H1 (cell line): ENCODE results near the gene MANF. TPM values are rescaled to one million over a fixed set of nuclear protein-coding genes. Genes with fewer than 3 reads are reported as not detected.

Experiments
- CTCF ChIA-PET: fragments of 300-600 bp; sonication (Branson Sonifier 250); formaldehyde crosslinking; loops from one replicate; lab custom pipeline; 2021; ENCODE audit not compliant: partially characterized antibody; lab: Charles Lee
- POLR2A ChIA-PET: fragments of 300-600 bp; sonication (Branson Sonifier 250); formaldehyde crosslinking; loops from one replicate; lab custom pipeline; 2021; ENCODE audit warnings: inconsistent platforms; ENCODE audit not compliant: partially characterized antibody; lab: Charles Lee
- DNase-seq, 2 experiments: peaks; one replicate each; pipeline versions ENCODE4 v3.0.0 to v3.0.0-alpha.2; 2010 to 2022; ENCODE audit warnings: low spot score in 2 of 2, low read depth in 1 of 2, mixed read lengths in 1 of 2
- FAIRE-seq: peaks from 2 replicates; lab custom pipeline; 2011; peaks lifted over from hg19 to GRCh38; lab: Jason Lieb, UNC
- H2AFZ ChIP-seq: 2 replicates; pipeline ENCODE4 v1.8.1; 2012; ENCODE audit warnings: low read length, inconsistent platforms
- H2AK5ac ChIP-seq: 2 replicates; pipeline ENCODE4 v1.6.1; 2013; ENCODE audit warnings: low read depth, low read length
- H2BK120ac ChIP-seq: replicated peaks from 2 replicates; pipeline ENCODE3; 2013; ENCODE audit warnings: low read depth, low read length, inconsistent platforms
- H2BK12ac ChIP-seq: 2 replicates; pipeline ENCODE4 v1.6.1; 2013; ENCODE audit warnings: low read depth, low read length
- H2BK15ac ChIP-seq: 2 replicates; pipeline ENCODE4 v1.6.1; 2013; ENCODE audit warnings: low read length
- H2BK20ac ChIP-seq: 2 replicates; pipeline ENCODE4 v1.6.1; 2013; ENCODE audit warnings: low read length
- H2BK5ac ChIP-seq: 2 replicates; pipeline ENCODE4 v1.6.1; 2013; ENCODE audit warnings: low read depth, low read length
- H3K14ac ChIP-seq: 2 replicates; pipeline ENCODE4 v1.6.1; 2013; ENCODE audit warnings: inconsistent platforms; ENCODE audit not compliant: insufficient read length
- H3K18ac ChIP-seq: 2 replicates; pipeline ENCODE4 v1.6.1; 2013; ENCODE audit warnings: low read length; ENCODE audit errors: extremely low read depth
- H3K23ac ChIP-seq: 2 replicates; pipeline ENCODE4 v1.6.1; 2013; ENCODE audit warnings: inconsistent platforms; ENCODE audit not compliant: insufficient read length
- H3K23me2 ChIP-seq: 2 replicates; pipeline ENCODE4 v1.6.1; 2013; ENCODE audit warnings: low read depth, low read length
- H3K27ac ChIP-seq: 2 replicates; pipeline ENCODE4 v1.6.1; 2011; ENCODE audit warnings: low read depth, low read length, inconsistent platforms
- H3K27me3 ChIP-seq, 4 experiments: replicated peaks in 1 of 4; 1 replicate in 1 of 4; 2 replicates in 3 of 4; pipeline versions ENCODE4 v1.6.1 to v1.8.1; 2011 to 2013; ENCODE audit warnings: low read length in 3 of 4, mild to moderate bottlenecking in 3 of 4, inconsistent platforms in 2 of 4, mixed read lengths in 2 of 4, moderate library complexity in 1 of 4; ENCODE audit not compliant: control insufficient read depth in 3 of 4, insufficient read depth in 3 of 4; ENCODE audit errors: extremely low read depth in 1 of 4
- H3K36me3 ChIP-seq, 4 experiments: 2 replicates each; pipeline versions ENCODE4 v1.6.1 to v1.8.1; 2011 to 2013; ENCODE audit warnings: mild to moderate bottlenecking in 4 of 4, low read length in 3 of 4, moderate library complexity in 2 of 4, control low read depth in 1 of 4, inconsistent platforms in 1 of 4; ENCODE audit not compliant: insufficient read depth in 4 of 4, control insufficient read depth in 2 of 4
- H3K4ac ChIP-seq: replicated peaks from 2 replicates; pipeline ENCODE3; 2013; ENCODE audit warnings: low read length, low read depth, mixed read lengths, inconsistent platforms; ENCODE audit not compliant: insufficient read length
- H3K4me1 ChIP-seq, 4 experiments: replicated peaks in 1 of 4; 1 replicate in 1 of 4; 2 replicates in 3 of 4; pipeline versions ENCODE4 v1.6.1 to v1.8.1; 2011 to 2013; ENCODE audit warnings: low read length in 3 of 4, inconsistent platforms in 2 of 4, mixed read lengths in 1 of 4; ENCODE audit not compliant: insufficient read depth in 4 of 4, control insufficient read depth in 3 of 4
- H3K4me2 ChIP-seq, 2 experiments: 2 replicates each; pipeline versions ENCODE4 v1.6.1 to v1.8.1; 2011 to 2013; ENCODE audit warnings: low read depth in 2 of 2, low read length in 2 of 2, control low read depth in 1 of 2, inconsistent platforms in 1 of 2, mild to moderate bottlenecking in 1 of 2; ENCODE audit not compliant: insufficient read depth in 1 of 2
- H3K4me3 ChIP-seq, 4 experiments: fragments of 200-600, 300-600 bp in 1 of 4; sonication (generic), shearing (Covaris generic), sonication (Bioruptor Twin) in 1 of 4; 2 replicates each; pipeline versions ENCODE4 v1.5.1 to v1.8.1; 2011 to 2016; ENCODE audit warnings: low read length in 4 of 4, low read depth in 3 of 4, control low read depth in 2 of 4, inconsistent platforms in 2 of 4, mild to moderate bottlenecking in 2 of 4, mixed read lengths in 1 of 4, moderate library complexity in 1 of 4; ENCODE audit not compliant: insufficient read depth in 2 of 4; ENCODE audit errors: extremely low read depth in 1 of 4
- H3K56ac ChIP-seq: replicated peaks from 2 replicates; pipeline ENCODE3; 2013; ENCODE audit warnings: low read depth, mild to moderate bottlenecking, mixed read lengths, low read length, inconsistent platforms; ENCODE audit not compliant: insufficient read length
- H3K79me1 ChIP-seq: 2 replicates; pipeline ENCODE4 v1.6.1; 2013; ENCODE audit warnings: low read depth, low read length, control low read depth
- H3K79me2 ChIP-seq, 2 experiments: 2 replicates each; pipeline versions ENCODE4 v1.6.1 to v1.8.1; 2012 to 2013; ENCODE audit warnings: low read length in 2 of 2, mild to moderate bottlenecking in 2 of 2, inconsistent platforms in 1 of 2; ENCODE audit not compliant: insufficient read depth in 2 of 2, control insufficient read depth in 1 of 2
- H3K9ac ChIP-seq, 4 experiments: replicated peaks in 1 of 4; 1 replicate in 1 of 4; 2 replicates in 3 of 4; pipeline versions ENCODE4 v1.6.1 to v1.8.1; 2011 to 2013; ENCODE audit warnings: low read depth in 3 of 4, low read length in 3 of 4, control low read depth in 2 of 4, mild to moderate bottlenecking in 2 of 4, moderate library complexity in 2 of 4, inconsistent platforms in 1 of 4; ENCODE audit errors: extremely low read depth in 1 of 4
- H3K9me3 ChIP-seq, 2 experiments: 2 replicates each; pipeline versions ENCODE4 v1.6.1 to v1.8.1; 2012 to 2013; ENCODE audit warnings: mild to moderate bottlenecking in 2 of 2, moderate library complexity in 2 of 2, control low read depth in 1 of 2, inconsistent platforms in 1 of 2, low read depth in 1 of 2, low read length in 1 of 2, mixed read lengths in 1 of 2; ENCODE audit not compliant: insufficient read depth in 2 of 2
- H4K20me1 ChIP-seq, 2 experiments: replicated peaks in 1 of 2; 2 replicates each; pipeline versions ENCODE3 to v1.8.1; 2011 to 2013; ENCODE audit warnings: inconsistent platforms in 2 of 2, low read length in 2 of 2, mild to moderate bottlenecking in 1 of 2; ENCODE audit not compliant: insufficient read depth in 2 of 2, control insufficient read depth in 1 of 2
- H4K5ac ChIP-seq: 2 replicates; pipeline ENCODE4 v1.6.1; 2013; ENCODE audit warnings: low read length, low read depth, mixed read lengths, inconsistent platforms; ENCODE audit not compliant: insufficient read length
- H4K8ac ChIP-seq: 2 replicates; pipeline ENCODE4 v1.8.0; 2013; ENCODE audit warnings: mild to moderate bottlenecking, moderate library complexity, low read length, inconsistent platforms; ENCODE audit not compliant: insufficient read depth; ENCODE audit errors: extremely low read depth
- H4K91ac ChIP-seq: replicated peaks from 2 replicates; pipeline ENCODE3; 2013; ENCODE audit warnings: low read length, mixed read lengths, inconsistent platforms; ENCODE audit not compliant: insufficient read length
- BACH1 ChIP-seq: IDR thresholded peaks from 2 replicates; pipeline ENCODE4 v1.6.1; 2012; ENCODE audit warnings: low read length, improper control_type of control experiment
- BRCA1 ChIP-seq: IDR thresholded peaks from 2 replicates; pipeline ENCODE4 v1.6.1; 2012; ENCODE audit warnings: low read depth, low read length, improper control_type of control experiment
- CREB1 ChIP-seq: IDR thresholded peaks from 2 replicates; pipeline ENCODE4 v1.6.1; 2012; ENCODE audit warnings: inconsistent platforms
- HDAC2 ChIP-seq, 2 experiments: fragments of 300-600 bp in 1 of 2; sonication (generic) in 1 of 2; IDR thresholded peaks; 2 replicates each; pipeline ENCODE4 v1.6.1; 2011 to 2012; ENCODE audit warnings: low read depth in 2 of 2, low read length in 2 of 2, mild to moderate bottlenecking in 2 of 2, moderate library complexity in 2 of 2, borderline replicate concordance in 1 of 2, inconsistent platforms in 1 of 2
- JUN ChIP-seq: IDR thresholded peaks from 2 replicates; pipeline ENCODE4 v1.6.1; 2011; ENCODE audit warnings: low read depth, mild to moderate bottlenecking, improper control_type of control experiment, low read length
- MAX ChIP-seq: IDR thresholded peaks from 2 replicates; pipeline ENCODE4 v1.6.1; 2012; ENCODE audit warnings: inconsistent platforms
- NRF1 ChIP-seq: IDR thresholded peaks from 2 replicates; pipeline ENCODE4 v1.6.1; 2011; ENCODE audit warnings: mild to moderate bottlenecking, low read depth, low read length, improper control_type of control experiment
- POLR2A ChIP-seq, 2 experiments: IDR thresholded peaks; 1 replicate in 1 of 2; 2 replicates in 1 of 2; pipeline ENCODE4 v1.6.1; 2011; ENCODE audit warnings: low read depth in 2 of 2, low read length in 2 of 2, mild to moderate bottlenecking in 2 of 2; ENCODE audit errors: control extremely low read depth in 1 of 2
- RBBP5 ChIP-seq: IDR thresholded peaks from 2 replicates; pipeline ENCODE4 v1.7.1; 2012; ENCODE audit warnings: low read depth, mild to moderate bottlenecking, inconsistent platforms, low read length, moderate library complexity, borderline replicate concordance
- SAP30 ChIP-seq: fragments of 300-600 bp; sonication (generic); IDR thresholded peaks from 2 replicates; pipeline ENCODE4 v1.7.1; 2012; ENCODE audit warnings: low read length, moderate library complexity, mild to moderate bottlenecking, inconsistent platforms; ENCODE audit not compliant: insufficient read depth, insufficient replicate concordance
- SUZ12 ChIP-seq: fragments of 200-600 bp; sonication (generic); IDR thresholded peaks from 2 replicates; pipeline ENCODE4 v1.6.1; 2012; ENCODE audit warnings: mild to moderate bottlenecking, inconsistent platforms, low read length, moderate library complexity, mixed read lengths
- USF2 ChIP-seq: IDR thresholded peaks from 2 replicates; pipeline ENCODE4 v1.6.1; 2011; ENCODE audit warnings: low read length, improper control_type of control experiment
- WGBS, 2 experiments: shearing (Covaris generic) in 1 of 2; methylation state at CpG; one replicate each; pipeline versions ENCODE4 v1.1.6 to v1.1.7; 2013 to 2015; ENCODE audit warnings: low lambda C conversion rate in 2 of 2, mixed read lengths in 2 of 2, inconsistent platforms in 1 of 2, low coverage in 1 of 2, missing lambda C conversion rate in 1 of 2; ENCODE audit not compliant: insufficient replicate concordance in 2 of 2, insufficient coverage in 1 of 2, insufficient read length in 1 of 2; ENCODE audit errors: extremely low coverage in 1 of 2, missing lambda C conversion rate in 1 of 2; 5-methylcytosine and 5-hydroxymethylcytosine counted together
- polyA plus RNA-seq, 7 experiments: library from polyadenylated mRNA; depleted of rRNA in 3 of 7; stranded (reverse) in 5 of 7; unstranded in 2 of 7; fragments of >200 nt in 5 of 7; fragments of 200-250 nt in 2 of 7; gene quantifications; 1 replicate in 5 of 7; 2 replicates in 1 of 7; 4 replicates in 1 of 7; pipeline versions ENCODE4 v1.2.1 to v1.2.3, GENCODE V29; 2011 to 2013; ENCODE audit warnings: missing spikeins in 2 of 7, mixed read lengths in 2 of 7
- total RNA-seq: library from RNA; stranded (reverse); fragmentation: NEBNext Ultra II Directional; extraction: Animal tissue kit (Norgen Biotek cat#: 25700); gene quantifications from 2 replicates; pipeline ENCODE4 v1.2.1, GENCODE V29; 2021

The MANF gene
- total and polyA plus RNA-seq, 2 of the 8 experiments (the other 6 are each of a cell fraction or from before 2014, with no cell fraction given) = 37.5 to 159 TPM

GRCh38 chr3:51354172-51354571, 30.9 kb upstream of the MANF start:
- TF ChIP-seq SAP30 (no peak), MAX (no peak), HDAC2 (IDR thresholded peaks at IDR 0.05; ENCODE audit: borderline replicate concordance in 1 of 2, low read depth in 2 of 2, low read length in 2 of 2) (no peak), JUN (no peak), BRCA1 (no peak), RBBP5 (no peak), NRF1 (no peak), SUZ12 (no peak), USF2 (no peak), BACH1 (no peak), CREB1 (no peak), POLR2A (IDR thresholded peaks at IDR 0.05; ENCODE audit: control extremely low read depth in 1 of 2, low read depth in 2 of 2, low read length in 2 of 2) (no peak)
- Histone ChIP-seq H2BK15ac (no peak overlapping the region), H2AK5ac (no peak overlapping the region), H3K4me2 (no peak overlapping the region), H4K20me1 (no peaks in the 10 kb centered on the region), H3K36me3 (peaks cover 0 to 6% (median 0%) of the 10 kb centered on the region in 4 experiments; a peak in 4 of 8 replicates), H3K14ac (no peak overlapping the region), H3K4me1 (no peaks in the 10 kb centered on the region), H3K18ac (no peak overlapping the region), H3K56ac (no peak overlapping the region), H2AFZ (no peak overlapping the region), H3K79me2 (no peaks in the 10 kb centered on the region), H3K79me1 (no peaks in the 10 kb centered on the region), H3K4ac (no peak overlapping the region), H3K27me3 (no peaks in the 10 kb centered on the region), H2BK5ac (no peak overlapping the region), H3K9ac (no peak overlapping the region), H3K23me2 (no peaks in the 10 kb centered on the region), H4K5ac (no peak overlapping the region), H3K9me3 (no peaks in the 10 kb centered on the region), H4K8ac (no peak overlapping the region), H4K91ac (no peak overlapping the region), H2BK20ac (no peak overlapping the region), H3K4me3 (no peak overlapping the region), H2BK120ac (no peak overlapping the region), H2BK12ac (no peak overlapping the region), H3K23ac (no peak overlapping the region), H3K27ac (no peak overlapping the region)
- FAIRE-seq (no peak), DNase-seq (no peak)
- CTCF ChIA-PET = interaction anchor here (0.8 kb wide), 1 partner anchor 8 kb away, joined by 3 read pairs; no protein-coding TSS in a partner anchor
- POLR2A ChIA-PET = no interaction called here
- whole genome bisulfite sequencing, 2 experiments = 98% methylated on average over 2 of the region's 2 CpGs; no CpG with 5 or more reads in 1 of the 2 experiments
